B cell (primary cell): ENCODE measurements around the gene MRPL46. TPM values are rescaled to one million over a fixed set of nuclear protein-coding genes. Genes with fewer than 3 reads are reported as not detected.

Experiments
- ATAC-seq: fragments of 200-7000 bp; cut with Tn5 transposase; one replicate; pipeline ENCODE4 v1.10.0; 2021; ENCODE audit warnings: low read depth, mild to moderate bottlenecking, moderate number of reproducible peaks, moderate library complexity
- CTCF ChIA-PET: fragments of 350-600 bp; sonication (Branson Sonifier 250); formaldehyde crosslinking; loops from one replicate; lab custom pipeline; 2021; ENCODE audit warnings: antibody characterized with exemption, inconsistent platforms; lab: Charles Lee
- POLR2A ChIA-PET: fragments of 350-600 bp; sonication (Branson Sonifier 250); formaldehyde crosslinking; loops from one replicate; lab custom pipeline; 2021; ENCODE audit warnings: antibody characterized with exemption; lab: Charles Lee
- DNase-seq: peaks from one replicate; pipeline ENCODE4 v3.0.0; 2013
- H2AFZ ChIP-seq: 2 replicates; pipeline ENCODE4 v1.6.1; 2012; ENCODE audit warnings: mild to moderate bottlenecking, low read depth, low read length; ENCODE audit not compliant: insufficient read depth, poor library complexity, severe bottlenecking
- H3K27ac ChIP-seq, 2 donors: 1 replicate in 1 of 2; 2 replicates in 1 of 2; pipeline ENCODE4 v1.5.1; 2012 to 2013; ENCODE audit warnings: low read length in 2 of 2, mild to moderate bottlenecking in 2 of 2, moderate library complexity in 1 of 2
- H3K27me3 ChIP-seq, 4 experiments: fragments of 200-600 bp in 1 of 4; sonication (generic) in 1 of 4; replicated peaks in 1 of 4; 1 replicate in 2 of 4; 2 replicates in 2 of 4; pipeline versions ENCODE4 v1.6.1 to v1.7.0; 2013 to 2016; ENCODE audit warnings: low read length in 3 of 4, mild to moderate bottlenecking in 2 of 4, mixed read lengths in 1 of 4, moderate library complexity in 1 of 4; ENCODE audit not compliant: insufficient read depth in 4 of 4, control insufficient read depth in 3 of 4; ENCODE audit errors: control extremely low read depth in 1 of 4
- H3K36me3 ChIP-seq, 2 experiments: replicated peaks in 1 of 2; 1 replicate in 1 of 2; 2 replicates in 1 of 2; pipeline versions ENCODE4 v1.6.1 to v1.7.1; 2013; ENCODE audit warnings: low read length in 1 of 2; ENCODE audit not compliant: insufficient read depth in 2 of 2, control insufficient read depth in 1 of 2; ENCODE audit errors: control extremely low read depth in 1 of 2, extremely low read depth in 1 of 2
- H3K4me1 ChIP-seq, 2 donors: fragments of 200-600 bp in 1 of 2; sonication (generic) in 1 of 2; 1 replicate in 1 of 2; 2 replicates in 1 of 2; pipeline versions ENCODE4 v1.5.1 to v1.6.1; 2013 to 2017; ENCODE audit warnings: low read length in 2 of 2; ENCODE audit not compliant: control insufficient read depth in 2 of 2, insufficient read depth in 2 of 2
- H3K4me2 ChIP-seq: replicated peaks from 2 replicates; pipeline ENCODE3; 2012; ENCODE audit warnings: mild to moderate bottlenecking, low read depth, low read length; ENCODE audit not compliant: poor library complexity, severe bottlenecking
- H3K4me3 ChIP-seq, 5 experiments: fragments of 200-600 bp in 1 of 5; sonication (generic) in 1 of 5; 1 replicate in 3 of 5; 2 replicates in 2 of 5; pipeline versions ENCODE4 v1.5.1 to v1.7.0; 2011 to 2016; ENCODE audit warnings: low read length in 4 of 5, mild to moderate bottlenecking in 4 of 5, low read depth in 2 of 5, control low read depth in 1 of 5, moderate library complexity in 1 of 5; ENCODE audit not compliant: insufficient read depth in 1 of 5; ENCODE audit errors: control extremely low read depth in 1 of 5, extremely low read depth in 1 of 5
- H3K79me2 ChIP-seq: fragments of 200-600 bp; sonication (generic); one replicate; pipeline ENCODE4 v1.6.0; 2016; ENCODE audit warnings: low read length; ENCODE audit not compliant: control insufficient read depth, insufficient read depth
- H3K9ac ChIP-seq: fragments of 200-600 bp; sonication (generic); 2 replicates; pipeline ENCODE4 v1.6.1; 2017; ENCODE audit warnings: mild to moderate bottlenecking, low read length, moderate library complexity
- H3K9me3 ChIP-seq, 3 donors: one replicate each; pipeline versions ENCODE4 v1.6.1 to v1.7.1; 2013; ENCODE audit warnings: low read length in 2 of 3; ENCODE audit not compliant: control insufficient read depth in 2 of 3, insufficient read depth in 1 of 3; ENCODE audit errors: control extremely low read depth in 1 of 3
- H4K20me1 ChIP-seq: 2 replicates; pipeline ENCODE4 v1.6.0; 2012; ENCODE audit warnings: mild to moderate bottlenecking, low read length; ENCODE audit not compliant: insufficient read depth, control insufficient read depth, poor library complexity, severe bottlenecking
- H3K27ac Mint-ChIP-seq: one replicate; pipeline ENCODE4 v1.8.0; 2021; ENCODE audit warnings: mixed read lengths
- H3K27me3 Mint-ChIP-seq: one replicate; pipeline ENCODE4 v1.8.0; 2021; ENCODE audit warnings: mixed read lengths
- H3K4me1 Mint-ChIP-seq: one replicate; pipeline ENCODE4 v1.8.0; 2021; ENCODE audit warnings: mixed read lengths
- H3K4me3 Mint-ChIP-seq: one replicate; pipeline ENCODE4 v1.8.0; 2021; ENCODE audit warnings: mixed read lengths
- H3K9me3 Mint-ChIP-seq: one replicate; pipeline ENCODE4 v1.8.0; 2022; ENCODE audit warnings: mixed read lengths; ENCODE audit not compliant: insufficient read depth
- EZH2 ChIP-seq: IDR thresholded peaks from 2 replicates; pipeline ENCODE4 v1.6.1; 2012; ENCODE audit warnings: borderline replicate concordance, low read depth, mild to moderate bottlenecking, moderate library complexity, low read length; ENCODE audit not compliant: insufficient read depth, poor library complexity, severe bottlenecking
- whole genome bisulfite sequencing: methylation state at CpG from one replicate; pipeline ENCODE4 v1.1.5; 2013; ENCODE audit warnings: missing lambda C conversion rate; ENCODE audit not compliant: insufficient coverage; 5-methylcytosine and 5-hydroxymethylcytosine counted together
- intact Hi-C: fragments of 100-400 bp; cut with micrococcal nuclease; formaldehyde crosslinking; loops from one replicate; pipeline ENCODE4 v1.10.0; 2022
- polyA plus RNA-seq: library from polyadenylated mRNA; depleted of rRNA; stranded (reverse); fragments of >200 nt; gene quantifications from 2 replicates; pipeline ENCODE4 v1.2.3, GENCODE V29; 2012
- total RNA-seq, 2 donors: library from RNA; stranded (reverse); fragments of 120-200 nt in 1 of 2; gene quantifications; 1 replicate in 1 of 2; 2 replicates in 1 of 2; pipeline versions ENCODE4 v1.2.3 to v1.2.4, GENCODE V29; 2013 to 2022
- TF ChIP-seq, protein P1 (sequence below): fragments of 200-600 bp; IDR thresholded peaks from one replicate; pipeline ENCODE4 v1.8.0; 2022; ENCODE audit warnings: antibody characterized with exemption, mild to moderate bottlenecking

The MRPL46 gene
- total and polyA plus RNA-seq, 2 donors (not counting 1 experiment from before 2014, with no cell fraction given) = 14.3 to 24.6 TPM

- DNase-seq (no peak), ATAC-seq (no peak)
- Histone ChIP-seq H3K9ac (no peak overlapping the region), H3K36me3 (peaks cover 5 to 36% of the 10 kb centered on the region in 2 experiments), H3K4me1 (peaks cover 6 to 10% of the 10 kb centered on the region in 2 donors), H3K9me3 (no peaks in the 10 kb centered on the region), H2AFZ (no peak overlapping the region), H3K27ac (no peak overlapping the region), H3K79me2 (peaks cover 20% of the 10 kb centered on the region), H3K27me3 (no peaks in the 10 kb centered on the region), H4K20me1 (no peaks in the 10 kb centered on the region), H3K4me2 (no peak overlapping the region), H3K4me3 (no peak overlapping the region)
- H3K4me3 Mint-ChIP-seq = no peak overlapping the region
- H3K27ac Mint-ChIP-seq = no peak overlapping the region
- ChIA-PET CTCF (interaction anchor here (0.6 kb wide), 1 partner anchor 192 kb away, joined by 3 read pairs; no protein-coding TSS in a partner anchor), POLR2A (no interaction called here)
- no CpG with 5 or more reads among the region's 4 CpGs for WGBS
- H3K27me3 Mint-ChIP-seq = no peaks in the 10 kb centered on the region
- peaks cover 12% of the 10 kb centered on the region for H3K4me1 Mint-ChIP-seq
- no peaks in the 10 kb centered on the region for H3K9me3 Mint-ChIP-seq
- TF ChIP-seq, protein P1, sequence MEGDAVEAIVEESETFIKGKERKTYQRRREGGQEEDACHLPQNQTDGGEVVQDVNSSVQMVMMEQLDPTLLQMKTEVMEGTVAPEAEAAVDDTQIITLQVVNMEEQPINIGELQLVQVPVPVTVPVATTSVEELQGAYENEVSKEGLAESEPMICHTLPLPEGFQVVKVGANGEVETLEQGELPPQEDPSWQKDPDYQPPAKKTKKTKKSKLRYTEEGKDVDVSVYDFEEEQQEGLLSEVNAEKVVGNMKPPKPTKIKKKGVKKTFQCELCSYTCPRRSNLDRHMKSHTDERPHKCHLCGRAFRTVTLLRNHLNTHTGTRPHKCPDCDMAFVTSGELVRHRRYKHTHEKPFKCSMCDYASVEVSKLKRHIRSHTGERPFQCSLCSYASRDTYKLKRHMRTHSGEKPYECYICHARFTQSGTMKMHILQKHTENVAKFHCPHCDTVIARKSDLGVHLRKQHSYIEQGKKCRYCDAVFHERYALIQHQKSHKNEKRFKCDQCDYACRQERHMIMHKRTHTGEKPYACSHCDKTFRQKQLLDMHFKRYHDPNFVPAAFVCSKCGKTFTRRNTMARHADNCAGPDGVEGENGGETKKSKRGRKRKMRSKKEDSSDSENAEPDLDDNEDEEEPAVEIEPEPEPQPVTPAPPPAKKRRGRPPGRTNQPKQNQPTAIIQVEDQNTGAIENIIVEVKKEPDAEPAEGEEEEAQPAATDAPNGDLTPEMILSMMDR = no peak
- TF ChIP-seq EZH2 = no peak
- intact Hi-C loops = no loop called here
These were observed 5.0 kb upstream of the MRPL46 start for GRCh38 chr15:88472225-88472624.

DNA sequence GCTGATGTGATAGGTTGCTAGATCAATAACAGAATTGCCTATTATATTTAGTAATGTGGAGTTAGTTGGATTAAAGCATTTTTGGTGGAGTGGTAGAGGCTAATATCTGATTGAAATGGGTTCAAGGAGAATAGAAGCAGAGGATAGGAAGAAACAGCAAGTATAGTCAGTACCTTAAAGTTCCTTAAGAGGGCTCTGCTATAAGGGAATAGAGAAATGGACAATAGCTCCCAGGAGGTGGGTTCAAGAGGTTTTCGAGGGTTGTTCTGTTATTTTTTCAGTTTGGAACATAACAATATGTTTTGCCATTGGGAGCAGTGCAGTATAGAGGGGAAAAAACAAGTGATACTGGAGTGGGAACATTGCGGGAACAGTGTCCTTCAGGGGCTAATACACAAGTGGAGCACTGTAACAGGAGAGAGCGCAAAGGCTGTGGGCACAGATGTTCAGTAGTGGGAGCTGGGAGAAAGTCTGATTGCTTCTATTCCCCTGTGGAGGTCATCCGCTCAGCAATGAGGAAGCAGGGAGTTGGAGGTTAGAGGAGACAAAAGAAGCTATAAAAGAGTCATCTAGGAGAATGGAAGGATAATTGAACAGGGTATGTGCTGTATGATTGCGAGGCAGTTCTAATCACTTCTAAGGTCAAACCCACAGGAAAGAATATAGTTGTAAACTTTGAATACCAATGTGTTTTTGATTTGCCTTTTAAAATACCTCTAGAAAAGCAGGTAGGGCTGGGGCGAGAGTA, 3.6 kb upstream of the MRPL46 start:
- ATAC-seq (no peak), DNase-seq (no peak)
- Histone ChIP-seq H3K4me1 (peaks cover 14 to 17% of the 10 kb centered on the region in 2 donors), H3K27ac (no peak overlapping the region), H3K27me3 (no peaks in the 10 kb centered on the region), H3K9me3 (no peaks in the 10 kb centered on the region), H3K79me2 (peaks cover 33% of the 10 kb centered on the region), H3K36me3 (peaks cover 5 to 30% of the 10 kb centered on the region in 2 experiments), H3K4me3 (no peak overlapping the region), H4K20me1 (no peaks in the 10 kb centered on the region), H3K4me2 (no peak overlapping the region), H3K9ac (no peak overlapping the region), H2AFZ (no peak overlapping the region)
- TF ChIP-seq EZH2 = no peak
- TF ChIP-seq, protein P1 = no peak
- no peak overlapping the region for H3K4me3 Mint-ChIP-seq
- intact Hi-C loops = no loop called here
- peaks cover 23% of the 10 kb centered on the region for H3K4me1 Mint-ChIP-seq
- H3K27ac Mint-ChIP-seq = no peak overlapping the region
- H3K9me3 Mint-ChIP-seq = no peaks in the 10 kb centered on the region
- CTCF ChIA-PET = interaction anchor here (1.0 kb wide), 1 partner anchor 363 kb away, joined by 4 read pairs; no protein-coding TSS in a partner anchor
- H3K27me3 Mint-ChIP-seq = no peaks in the 10 kb centered on the region
- 100% methylated on average over 4 of the region's 6 CpGs for WGBS
- POLR2A ChIA-PET = no interaction called here
